ENCODE measurements around the gene FGB.

- TF ChIP-seq CTCF (IDR thresholded peaks at IDR 0.05; ENCODE audit: low read length) (no peak), EZH2 (IDR thresholded peaks at IDR 0.05; ENCODE audit: borderline replicate concordance, low read length) (no peak)
Measured at GRCh38 chr4:154528869-154529268, 33.9 kb upstream of the FGB start.

Measured in OCI-LY1 (cell line).